ENCODE data around the gene PTPRE.

DNA sequence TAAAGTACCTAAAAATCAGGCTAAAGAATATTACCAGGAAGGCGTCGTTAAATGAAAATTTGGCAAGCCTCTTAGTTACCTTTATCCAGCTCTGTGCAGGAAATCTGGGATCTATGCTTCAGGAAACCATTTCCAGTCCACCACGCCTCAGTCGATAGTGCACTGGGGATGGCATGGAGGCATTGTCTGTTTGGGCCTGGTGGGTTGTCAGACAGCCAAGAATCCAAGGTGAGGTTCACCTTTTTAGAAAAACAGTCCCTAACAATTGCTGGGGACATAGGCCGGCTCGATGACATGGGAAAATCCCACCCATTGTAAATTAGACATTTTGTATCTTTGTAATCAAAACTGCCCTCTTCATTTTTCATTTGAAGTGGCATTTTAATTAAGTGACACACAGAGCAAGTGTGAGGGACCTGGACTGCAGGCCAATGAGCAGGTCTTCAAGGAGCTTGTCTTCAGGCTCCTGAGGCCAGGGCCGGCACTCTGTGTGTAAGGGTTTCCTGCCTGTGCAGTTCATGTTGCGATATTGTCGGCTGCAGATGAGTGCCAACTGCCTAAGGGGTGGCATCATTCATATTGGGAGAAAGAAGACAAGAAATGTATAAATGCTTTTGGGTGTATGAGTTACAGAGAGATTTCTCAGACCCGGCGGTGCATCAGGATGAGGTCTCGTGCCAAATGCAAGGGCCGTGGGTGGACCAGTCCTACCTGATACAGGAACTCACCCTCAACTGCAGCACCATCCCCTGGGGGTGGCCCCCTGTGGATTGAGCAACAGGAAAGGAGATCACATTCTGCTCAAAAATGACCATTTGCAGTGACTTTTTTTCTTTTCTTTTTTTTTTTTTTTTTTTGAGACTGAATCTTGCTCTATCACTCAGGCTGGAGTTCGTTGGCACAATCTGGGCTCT, 80.8 kb downstream of the PTPRE start:
- TF ChIP-seq GATA2 (IDR thresholded peaks at IDR 0.05; ENCODE audit: low read depth, low read length), result no peak
- no peak for TF ChIP-seq GATA3 (IDR thresholded peaks at IDR 0.05; ENCODE audit: low read depth, low read length)

Measured in SH-SY5Y (cell line).